HCT116 (cell line): ENCODE data around the gene CAPS. TPM values are rescaled to one million over a fixed set of nuclear protein-coding genes. Genes with fewer than 3 reads are reported as not detected.
"Not testable (repeated sequence)": the region's sequence is repeated elsewhere in the genome, so short reads cannot be mapped to it uniquely, and the experiment has no call there.

Source experiments
- ATAC-seq: fragments of 200-7000 bp; cut with Tn5 transposase; 2 replicates; pipeline ENCODE4 v1.9.1; 2020; ENCODE audit warnings: mild to moderate bottlenecking, moderate library complexity
- BruUV-seq: library from RNA; stranded (reverse); fragments of 400-500 nt; replicated peaks from 2 replicates; lab custom pipeline; 2021; lab: Mats Ljungman, UMichigan
- CTCF ChIA-PET: fragments of 300-600 bp; sonication (Branson Sonifier 250); formaldehyde crosslinking; loops from one replicate; lab custom pipeline; 2021; ENCODE audit warnings: antibody characterized with exemption; lab: Charles Lee
- POLR2A ChIA-PET: fragments of 300-600, 350-600 bp; sonication (Branson Sonifier 250); formaldehyde crosslinking; loops from one replicate; lab custom pipeline; 2021; ENCODE audit warnings: antibody characterized with exemption; lab: Charles Lee
- RAD21 ChIA-PET, 2 experiments: fragments of 300-600 bp; sonication (Branson Sonifier 250); formaldehyde crosslinking; loops; one replicate each; lab custom pipeline; 2023; ENCODE audit warnings: low total read pairs in 2 of 2; ENCODE audit not compliant: uncharacterized antibody in 2 of 2, unreplicated experiment in 2 of 2, low non-redundant PET in 1 of 2; lab: Charles Lee
- DNase-seq: peaks from one replicate; pipeline ENCODE4 v3.0.0-alpha.2; 2010; ENCODE audit warnings: low read depth, low spot score
- H2AFZ ChIP-seq: fragments of 200-600 bp; shearing (Covaris generic), sonication (generic); 2 replicates; pipeline ENCODE4 v1.6.1; 2017; ENCODE audit warnings: low read depth, mixed run types, mixed read lengths, antibody characterized with exemption, low read length; ENCODE audit not compliant: poor library complexity, severe bottlenecking
- H3K27ac ChIP-seq: 2 replicates; pipeline ENCODE4 v1.5.1; 2012; ENCODE audit warnings: low read depth, low read length
- H3K27me3 ChIP-seq: fragments of 200-600 bp; sonication (generic); 2 replicates; pipeline ENCODE4 v1.6.1; 2016; ENCODE audit warnings: mixed run types, low read length, mixed read lengths; ENCODE audit not compliant: insufficient read depth
- H3K36me3 ChIP-seq, 2 experiments: fragments of 200-500 bp in 1 of 2; fragments of 200-600 bp in 1 of 2; sonication (Bioruptor generic) in 1 of 2; sonication (generic) in 1 of 2; 2 replicates each; pipeline versions ENCODE4 v1.5.1 to v1.6.1; 2014 to 2016; ENCODE audit warnings: low read length in 2 of 2, inconsistent platforms in 1 of 2, mixed read lengths in 1 of 2, mixed run types in 1 of 2; ENCODE audit not compliant: insufficient read depth in 2 of 2, control insufficient read depth in 1 of 2
- H3K4me1 ChIP-seq, 2 experiments: fragments of 200-600 bp in 1 of 2; sonication (generic) in 1 of 2; 2 replicates each; pipeline versions ENCODE4 v1.5.1 to v1.6.1; 2012 to 2017; ENCODE audit warnings: low read length in 2 of 2, inconsistent platforms in 1 of 2, mild to moderate bottlenecking in 1 of 2, mixed read lengths in 1 of 2, mixed run types in 1 of 2, moderate library complexity in 1 of 2; ENCODE audit not compliant: insufficient read depth in 2 of 2, control insufficient read depth in 1 of 2
- H3K4me2 ChIP-seq: fragments of 200-600 bp; sonication (generic); 2 replicates; pipeline ENCODE4 v1.6.1; 2017; ENCODE audit warnings: mixed run types, low read length, mixed read lengths
- H3K4me3 ChIP-seq, 2 experiments: fragments of 200-600 bp in 1 of 2; sonication (generic) in 1 of 2; replicated peaks in 1 of 2; 2 replicates each; pipeline ENCODE4 v1.5.1; 2011 to 2016; ENCODE audit warnings: low read length in 2 of 2, control low read depth in 1 of 2, low read depth in 1 of 2, mild to moderate bottlenecking in 1 of 2, mixed read lengths in 1 of 2, mixed run types in 1 of 2
- H3K79me2 ChIP-seq: fragments of 200-600 bp; sonication (generic); 2 replicates; pipeline ENCODE4 v1.6.1; 2017; ENCODE audit warnings: mild to moderate bottlenecking, mixed run types, low read length, moderate library complexity, mixed read lengths; ENCODE audit not compliant: insufficient read depth
- H3K9ac ChIP-seq: fragments of 200-600 bp; sonication (generic); 2 replicates; pipeline ENCODE4 v1.6.1; 2016; ENCODE audit warnings: low read length, mixed read lengths
- H3K9me2 ChIP-seq: fragments of 200-600 bp; sonication (generic), shearing (Covaris generic); 2 replicates; pipeline ENCODE4 v1.6.1; 2017; ENCODE audit warnings: mixed run types, mild to moderate bottlenecking, moderate library complexity; ENCODE audit not compliant: insufficient read depth
- H3K9me3 ChIP-seq, 2 experiments: fragments of 200-500 bp in 1 of 2; fragments of 200-600 bp in 1 of 2; sonication (Bioruptor generic) in 1 of 2; sonication (generic) in 1 of 2; 2 replicates each; pipeline ENCODE4 v1.6.1; 2014 to 2017; ENCODE audit warnings: low read length in 2 of 2, mixed read lengths in 2 of 2, inconsistent platforms in 1 of 2, low read depth in 1 of 2, mild to moderate bottlenecking in 1 of 2, mixed run types in 1 of 2, moderate library complexity in 1 of 2; ENCODE audit not compliant: control insufficient read depth in 1 of 2, insufficient read depth in 1 of 2
- H4K20me1 ChIP-seq: fragments of 200-600 bp; sonication (generic), shearing (Covaris generic); 2 replicates; pipeline ENCODE4 v1.6.1; 2017; ENCODE audit warnings: mixed run types, mild to moderate bottlenecking, moderate library complexity; ENCODE audit not compliant: insufficient read depth
- CEBPB ChIP-seq: IDR thresholded peaks from 2 replicates; pipeline ENCODE4 v1.6.1; 2012; ENCODE audit warnings: low read depth
- FOSL1 ChIP-seq: IDR thresholded peaks from 2 replicates; pipeline ENCODE4 v1.6.1; 2012; ENCODE audit warnings: low read depth
- TCF7L2 ChIP-seq: IDR thresholded peaks from 2 replicates; pipeline ENCODE4 v1.7.0; 2011; ENCODE audit warnings: borderline replicate concordance, inconsistent platforms; ENCODE audit not compliant: insufficient read depth, insufficient read length; ENCODE audit errors: extremely low read depth
- intact Hi-C: fragments of 100-400 bp; cut with micrococcal nuclease; formaldehyde crosslinking; loops from 2 replicates; pipeline ENCODE4 v1.10.0; 2022
- total RNA-seq: library from RNA; stranded (reverse); gene quantifications from one replicate; pipeline ENCODE4 v1.2.1, GENCODE V29; 2021; ENCODE audit not compliant: unreplicated experiment
- TF ChIP-seq, protein P1 (sequence below): IDR thresholded peaks from 2 replicates; pipeline ENCODE4 v1.6.1; 2012; ENCODE audit warnings: low read depth

CAPS gene
- total RNA-seq, 1 experiment from 2014 or later = 2.5 TPM

DNA sequence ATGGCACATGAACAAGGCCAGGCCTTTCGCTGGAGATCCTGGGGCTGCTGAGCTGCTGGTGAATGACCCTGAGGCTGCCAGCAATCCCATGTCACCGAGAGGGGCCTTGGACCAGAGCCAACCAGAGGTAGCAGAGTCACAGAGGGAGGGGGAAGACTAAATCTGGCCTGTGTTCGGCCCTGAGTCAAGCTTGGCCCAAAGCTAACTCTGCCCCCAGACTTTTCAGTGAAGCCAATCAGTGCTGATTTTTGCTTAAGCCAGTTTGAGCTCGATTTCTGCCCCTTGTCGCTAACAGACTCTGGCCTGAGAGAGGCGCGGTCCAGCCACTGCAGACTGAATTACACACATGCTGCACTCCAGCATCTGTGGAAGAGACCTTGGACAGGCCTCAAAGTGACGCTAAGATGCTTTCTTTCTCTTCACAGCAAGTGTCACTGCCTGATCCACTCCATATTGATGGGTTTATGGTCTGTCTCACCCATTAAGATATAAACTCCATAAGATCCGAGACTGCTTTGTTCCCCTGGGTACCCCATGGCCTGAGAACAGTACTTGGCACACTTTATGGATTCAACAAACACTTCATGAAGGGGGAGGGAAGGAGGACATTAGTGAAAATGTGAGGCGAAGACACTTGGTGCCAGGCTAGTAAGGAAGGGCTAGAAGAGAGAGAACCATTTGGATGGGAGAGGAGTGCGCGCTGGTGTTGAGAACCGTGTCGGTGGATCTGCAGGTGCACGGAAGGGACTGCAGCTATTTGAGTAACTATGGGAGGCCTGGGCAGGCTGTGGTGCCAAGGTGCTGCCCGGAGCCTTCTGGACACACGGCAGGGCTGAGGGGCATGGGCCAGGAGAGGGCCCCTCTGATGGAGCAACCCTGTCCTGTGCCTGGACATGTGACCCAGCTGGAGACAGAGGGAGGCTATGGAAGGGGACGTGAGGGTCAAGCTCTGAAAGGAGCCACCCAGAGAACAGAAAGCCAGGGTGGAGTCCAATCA lies 46.2 kb downstream of the CAPS start:
- H3K4me2 ChIP-seq = no peak overlapping the region
- H3K27ac ChIP-seq = no peak overlapping the region
- intact Hi-C loops = no loop called here
- H3K4me3 ChIP-seq = no peak overlapping the region
- H3K79me2 ChIP-seq = peaks cover 95% of the 10 kb centered on the region
- H3K9me3 ChIP-seq = no peaks in the 10 kb centered on the region
- H2AFZ ChIP-seq = no peak overlapping the region
- peaks cover under 1% of the 10 kb centered on the region in 2 experiments; a peak in 1 of 4 replicates for H3K36me3 ChIP-seq
- BruUV-seq = no TSS peak
- no peak for ATAC-seq
- CTCF ChIA-PET = interaction anchor here (1.2 kb wide), 1 partner anchor 8 kb away, joined by 3 read pairs; no protein-coding TSS in a partner anchor
- TF ChIP-seq FOSL1 (no peak), CEBPB (no peak), TCF7L2 (no peak)
- TF ChIP-seq, protein P1, sequence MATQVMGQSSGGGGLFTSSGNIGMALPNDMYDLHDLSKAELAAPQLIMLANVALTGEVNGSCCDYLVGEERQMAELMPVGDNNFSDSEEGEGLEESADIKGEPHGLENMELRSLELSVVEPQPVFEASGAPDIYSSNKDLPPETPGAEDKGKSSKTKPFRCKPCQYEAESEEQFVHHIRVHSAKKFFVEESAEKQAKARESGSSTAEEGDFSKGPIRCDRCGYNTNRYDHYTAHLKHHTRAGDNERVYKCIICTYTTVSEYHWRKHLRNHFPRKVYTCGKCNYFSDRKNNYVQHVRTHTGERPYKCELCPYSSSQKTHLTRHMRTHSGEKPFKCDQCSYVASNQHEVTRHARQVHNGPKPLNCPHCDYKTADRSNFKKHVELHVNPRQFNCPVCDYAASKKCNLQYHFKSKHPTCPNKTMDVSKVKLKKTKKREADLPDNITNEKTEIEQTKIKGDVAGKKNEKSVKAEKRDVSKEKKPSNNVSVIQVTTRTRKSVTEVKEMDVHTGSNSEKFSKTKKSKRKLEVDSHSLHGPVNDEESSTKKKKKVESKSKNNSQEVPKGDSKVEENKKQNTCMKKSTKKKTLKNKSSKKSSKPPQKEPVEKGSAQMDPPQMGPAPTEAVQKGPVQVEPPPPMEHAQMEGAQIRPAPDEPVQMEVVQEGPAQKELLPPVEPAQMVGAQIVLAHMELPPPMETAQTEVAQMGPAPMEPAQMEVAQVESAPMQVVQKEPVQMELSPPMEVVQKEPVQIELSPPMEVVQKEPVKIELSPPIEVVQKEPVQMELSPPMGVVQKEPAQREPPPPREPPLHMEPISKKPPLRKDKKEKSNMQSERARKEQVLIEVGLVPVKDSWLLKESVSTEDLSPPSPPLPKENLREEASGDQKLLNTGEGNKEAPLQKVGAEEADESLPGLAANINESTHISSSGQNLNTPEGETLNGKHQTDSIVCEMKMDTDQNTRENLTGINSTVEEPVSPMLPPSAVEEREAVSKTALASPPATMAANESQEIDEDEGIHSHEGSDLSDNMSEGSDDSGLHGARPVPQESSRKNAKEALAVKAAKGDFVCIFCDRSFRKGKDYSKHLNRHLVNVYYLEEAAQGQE = no peak
- H3K27me3 ChIP-seq = no peaks in the 10 kb centered on the region
- H4K20me1 ChIP-seq = peaks cover 17% of the 10 kb centered on the region; the same call in 1 of the 2 replicates
- H3K4me1 ChIP-seq = no peaks in the 10 kb centered on the region; a peak in 1 of 4 replicates
- no peaks in the 10 kb centered on the region for H3K9me2 ChIP-seq
- no peak for DNase-seq
- RAD21 ChIA-PET = no interaction called here
- no peak overlapping the region for H3K9ac ChIP-seq
- POLR2A ChIA-PET = no interaction called here

DNA sequence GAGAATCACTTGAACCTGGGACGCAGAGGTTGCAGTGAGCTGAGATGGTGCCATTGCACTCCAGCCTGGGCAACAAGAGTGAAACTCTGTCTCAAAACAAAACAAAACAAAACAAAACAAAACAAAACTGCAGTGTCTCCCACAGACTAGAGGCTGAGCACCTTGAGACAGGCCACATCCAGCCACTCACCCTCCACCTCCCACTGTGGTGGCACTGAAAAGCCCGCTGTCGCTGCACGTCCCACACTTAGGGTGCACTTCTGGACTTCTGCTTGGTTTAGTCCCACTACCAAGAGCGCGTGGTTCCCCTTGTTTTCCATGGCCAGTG lies 47.6 kb downstream of the CAPS start:
- H3K9me2 ChIP-seq, CTCF ChIA-PET, H3K4me2 ChIP-seq, intact Hi-C loops, H2AFZ ChIP-seq, BruUV-seq, RAD21 ChIA-PET, H3K27me3 ChIP-seq, POLR2A ChIA-PET, DNase-seq, H3K27ac ChIP-seq, ATAC-seq, H3K9ac ChIP-seq, H3K9me3 ChIP-seq, H3K4me3 ChIP-seq, H3K4me1 ChIP-seq, H3K36me3 ChIP-seq, H4K20me1 ChIP-seq: not testable (repeated sequence)
- peaks cover 95% of the 10 kb centered on the region for H3K79me2 ChIP-seq
